ENCODE data around the gene DUSP3. TPM values are rescaled to one million over a fixed set of nuclear protein-coding genes. Genes with fewer than 3 reads are reported as not detected.
A peak's percentile ranks its signal among the peaks of the same experiment; 100 is the strongest.
"Not testable (repeated sequence)": the region's sequence is repeated elsewhere in the genome, so short reads cannot be mapped to it uniquely, and the experiment has no call there.

The DUSP3 gene
- total and polyA plus RNA-seq, 8 donors: 33.0 to 97.8 (median 63.5) TPM

DNA sequence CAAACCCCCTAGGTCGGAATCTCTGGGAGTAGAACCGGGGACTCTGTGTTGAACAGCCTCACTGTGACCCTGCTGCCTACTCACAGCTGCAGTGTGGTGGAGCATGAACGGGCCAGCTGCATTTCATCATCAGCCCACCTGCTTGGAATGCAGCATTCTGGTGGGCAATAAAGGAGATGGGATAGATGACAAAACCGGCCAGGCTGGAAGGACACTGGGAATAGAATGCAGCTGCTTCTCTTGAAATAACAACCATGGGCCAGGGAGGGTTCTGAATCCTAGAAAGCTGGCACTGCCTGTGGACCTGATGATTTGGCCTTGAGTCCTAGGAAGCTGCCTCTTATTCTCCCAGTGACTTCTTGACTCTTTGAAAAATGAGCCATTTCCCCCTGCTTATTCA is 25.0 kb upstream of the DUSP3 start:
- WGBS, 5 donors: 61 to 76% (median 71%) methylated on average over 4 of the region's 4 CpGs
- no peak for TF ChIP-seq POLR2AphosphoS5 (IDR thresholded peaks at IDR 0.05)
- TF ChIP-seq CTCF (IDR thresholded peaks at IDR 0.05): no peak
- no peak for TF ChIP-seq EP300 (IDR thresholded peaks at IDR 0.05)
- no peaks in the 10 kb centered on the region for H3K9me3 ChIP-seq
- DNase-seq: no peak
- no peak overlapping the region for H3K27ac ChIP-seq
- no peak overlapping the region for H3K4me3 ChIP-seq
- peaks cover 3 to 50% (median 30%) of the 10 kb centered on the region in 4 donors for H3K36me3 ChIP-seq
- no peaks in the 10 kb centered on the region for H3K4me1 ChIP-seq
- H3K27me3 ChIP-seq: no peaks in the 10 kb centered on the region
- intact Hi-C loops (cut with DNase I; ENCODE audit: low total_unique reads): no loop called here

DNA sequence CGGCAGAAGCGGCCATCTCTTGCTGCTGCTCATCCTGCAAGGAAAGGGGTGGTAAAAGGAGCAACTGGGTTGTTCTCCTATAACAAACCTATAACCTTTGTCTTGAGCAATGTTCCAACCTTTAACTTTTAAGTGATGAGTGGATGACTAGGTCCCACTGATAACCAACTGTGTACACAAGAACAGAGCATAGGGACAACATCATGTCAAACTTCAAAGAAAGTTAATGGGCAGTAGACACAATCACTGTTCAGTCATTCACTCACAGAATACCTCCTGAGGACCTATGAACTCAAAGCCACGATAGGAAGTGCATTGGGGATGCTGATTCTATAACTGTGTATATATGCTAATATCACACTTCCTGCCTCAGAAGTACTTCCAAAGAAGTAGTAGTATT is 23.1 kb upstream of the DUSP3 start:
- Histone ChIP-seq H3K27me3 (no peaks in the 10 kb centered on the region), H3K27ac (no peak overlapping the region), H3K36me3 (peaks cover 0 to 31% (median 17%) of the 10 kb centered on the region in 4 donors), H3K4me3 (no peak overlapping the region), H3K9me3 (no peaks in the 10 kb centered on the region), H3K4me1 (no peaks in the 10 kb centered on the region)
- intact Hi-C loops (cut with DNase I; ENCODE audit: low total_unique reads): no loop called here
- WGBS, 5 donors: 70 to 83% (median 78%) methylated on average over 3 of the region's 3 CpGs
- TF ChIP-seq POLR2A (IDR thresholded peaks at IDR 0.05) (no peak), POLR2AphosphoS5 (IDR thresholded peaks at IDR 0.05) (no peak), CTCF (IDR thresholded peaks at IDR 0.05) (no peak), EP300 (IDR thresholded peaks at IDR 0.05) (no peak)
- no peak for DNase-seq

- H3K27me3 ChIP-seq: no peaks in the 10 kb centered on the region
- intact Hi-C loops (cut with DNase I; ENCODE audit: low total_unique reads): no loop called here
- H3K9me3 ChIP-seq: no peaks in the 10 kb centered on the region
- H3K27ac ChIP-seq: no peak overlapping the region
- H3K36me3 ChIP-seq: peaks cover 0 to 26% (median 14%) of the 10 kb centered on the region in 4 donors
- H3K4me3 ChIP-seq: no peak overlapping the region
- H3K4me1 ChIP-seq: no peaks in the 10 kb centered on the region
- WGBS, 5 donors: 84 to 94% (median 91%) methylated on average over 3 of the region's 3 CpGs
- no peak for TF ChIP-seq POLR2AphosphoS5 (IDR thresholded peaks at IDR 0.05)
- no peak for DNase-seq
Measured at GRCh38 chr17:43800736-43801135, 22.0 kb upstream of the DUSP3 start.

GRCh38 chr17:43799047-43799446 is 20.3 kb upstream of the DUSP3 start:
- Histone ChIP-seq H3K4me3 (no peak overlapping the region), H3K36me3 (peaks cover 0 to 23% (median 13%) of the 10 kb centered on the region in 4 donors), H3K4me1 (no peaks in the 10 kb centered on the region), H3K9me3 (no peaks in the 10 kb centered on the region), H3K27ac (no peak overlapping the region), H3K27me3 (no peaks in the 10 kb centered on the region)
- intact Hi-C loops (cut with DNase I; ENCODE audit: low total_unique reads): no loop called here
- 77 to 87% (median 83%) methylated on average over 2 of the region's 2 CpGs for WGBS, 5 donors
- DNase-seq: no peak
- no peak for TF ChIP-seq EP300 (IDR thresholded peaks at IDR 0.05)
- no peak for TF ChIP-seq POLR2AphosphoS5 (IDR thresholded peaks at IDR 0.05)
- TF ChIP-seq POLR2A (IDR thresholded peaks at IDR 0.05): no peak
- no peak for TF ChIP-seq CTCF (IDR thresholded peaks at IDR 0.05)

DNA sequence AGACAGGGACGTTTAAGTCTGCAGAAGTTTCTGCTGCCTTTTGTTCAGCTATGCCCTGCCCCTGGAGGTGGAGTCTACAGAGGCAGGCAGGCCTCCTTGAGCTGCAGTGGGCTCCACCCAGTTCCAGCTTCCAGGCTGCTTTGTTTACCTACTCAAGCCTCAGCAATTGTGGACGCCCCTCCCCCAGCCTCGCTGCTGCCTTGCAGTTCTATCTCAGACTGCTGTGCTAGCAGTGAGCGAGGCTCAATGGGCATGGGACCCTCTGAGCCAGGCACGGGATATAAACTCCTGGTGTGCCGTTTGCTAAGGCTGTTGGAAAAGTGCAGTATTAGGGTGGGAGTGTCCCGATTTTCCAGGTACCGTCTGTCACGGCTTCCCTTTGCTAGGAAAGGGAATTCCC is 19.2 kb upstream of the DUSP3 start:
- WGBS, 5 donors: 58 to 79% (median 63%) methylated on average over 6 to 9 of the region's 9 CpGs
- H3K27me3 ChIP-seq; H3K27ac ChIP-seq; intact Hi-C loops (cut with DNase I; ENCODE audit: low total_unique reads); H3K9me3 ChIP-seq; H3K4me1 ChIP-seq; H3K4me3 ChIP-seq: not testable (repeated sequence)
- H3K36me3 ChIP-seq: peaks cover 0 to 15% (median 10%) of the 10 kb centered on the region in 4 donors
- DNase-seq: peak in 1 of 2 donors; percentile 72

DNA sequence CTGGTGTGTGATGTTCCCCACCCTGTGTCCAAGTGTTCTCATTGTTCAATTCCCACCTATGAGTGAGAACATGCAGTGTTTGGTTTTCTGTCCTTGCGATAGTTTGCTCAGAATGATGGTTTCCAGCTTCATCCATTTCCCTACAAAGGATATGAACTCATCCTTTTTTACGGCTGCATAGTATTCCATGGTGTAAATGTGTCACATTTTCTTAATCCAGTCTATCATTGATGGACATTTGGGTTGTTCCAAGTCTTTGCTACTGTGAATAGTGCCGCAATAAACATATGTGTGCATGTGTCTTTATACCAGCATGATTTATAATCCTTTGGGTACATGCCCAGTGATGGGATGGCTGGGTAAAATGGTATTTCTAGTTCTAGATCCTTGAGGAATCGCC is 13.9 kb upstream of the DUSP3 start:
- H3K27ac ChIP-seq; DNase-seq; H3K9me3 ChIP-seq; H3K4me3 ChIP-seq; intact Hi-C loops (cut with DNase I; ENCODE audit: low total_unique reads); H3K4me1 ChIP-seq; H3K27me3 ChIP-seq; H3K36me3 ChIP-seq: not testable (repeated sequence)
- WGBS, 5 donors: 80 to 92% (median 89%) methylated on average over 4 of the region's 4 CpGs
